ENCODE measurements around the gene SLC9A9.
"Not testable (repeated sequence)": the region's sequence is repeated elsewhere in the genome, so short reads cannot be mapped to it uniquely, and the experiment has no call there.

Gene SLC9A9

DNA sequence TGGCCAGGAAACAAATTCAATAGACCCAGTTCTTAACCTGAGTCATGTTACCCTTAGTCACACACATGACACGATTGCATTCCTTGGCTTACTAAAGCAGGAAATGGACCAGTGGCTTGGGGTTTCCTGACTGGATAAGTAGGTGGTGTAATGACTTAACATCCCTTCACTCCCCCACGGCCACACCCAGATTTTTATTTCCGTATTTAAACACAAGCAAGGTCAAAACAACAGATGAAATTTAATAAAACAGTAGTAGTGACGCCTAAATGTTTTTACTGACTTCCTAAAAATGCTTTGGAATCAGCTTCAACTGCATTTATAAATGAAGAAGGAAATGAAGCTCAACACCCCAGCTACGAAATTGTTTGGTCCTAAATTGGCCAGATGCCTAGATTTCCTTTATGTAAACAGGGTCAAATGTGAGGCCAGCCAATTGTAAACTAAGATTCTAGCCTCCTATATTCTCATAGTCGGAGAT, 404.4 kb downstream of the SLC9A9 start:
- Histone ChIP-seq H3K4me3 (ENCODE audit: low read length) (no peak overlapping the region), H3K27ac (ENCODE audit: low read depth, low read length) (no peak overlapping the region), H3K36me3 (ENCODE audit: control insufficient read depth, insufficient read depth, low read length) (no peaks in the 10 kb centered on the region), H3K27me3 (ENCODE audit: control insufficient read depth, insufficient read depth, low read length) (no peaks in the 10 kb centered on the region), H3K9ac (ENCODE audit: low read length) (no peak overlapping the region), H3K4me1 (ENCODE audit: control insufficient read depth, insufficient read depth, low read length) (no peaks in the 10 kb centered on the region)

DNA sequence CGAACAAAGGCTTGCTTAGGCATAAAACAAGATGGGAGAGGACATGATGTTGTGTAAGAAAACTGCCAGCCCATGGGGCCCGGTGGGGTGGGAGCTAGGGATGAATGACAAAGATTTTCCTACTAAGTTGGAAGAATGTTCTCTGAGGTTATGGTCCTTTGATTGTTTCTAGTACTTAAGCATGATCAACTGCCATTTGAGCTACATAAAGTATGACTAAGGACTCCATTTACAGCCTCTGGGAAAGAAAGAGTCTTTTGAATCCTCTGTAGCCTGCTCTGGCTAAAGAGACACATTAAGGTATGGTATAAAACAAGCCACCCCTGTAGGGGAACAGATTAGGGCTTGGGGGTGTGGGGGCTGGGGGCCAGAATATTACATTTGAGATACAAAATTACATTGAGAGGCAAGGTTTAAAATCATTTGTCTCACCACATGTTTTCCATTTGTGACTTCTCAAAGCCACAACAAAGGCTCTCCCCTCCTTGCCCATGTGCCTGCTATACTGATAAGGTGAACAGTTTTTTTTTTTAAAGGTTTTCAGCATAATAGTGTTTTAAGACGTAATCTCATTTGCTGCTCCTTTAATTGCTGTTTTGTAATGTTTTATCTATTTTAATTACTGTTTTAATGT, 405.3 kb downstream of the SLC9A9 start:
- Histone ChIP-seq H3K27me3 (ENCODE audit: control insufficient read depth, insufficient read depth, low read length) (no peaks in the 10 kb centered on the region), H3K4me3 (ENCODE audit: low read length) (no peak overlapping the region), H3K36me3 (ENCODE audit: control insufficient read depth, insufficient read depth, low read length) (no peaks in the 10 kb centered on the region), H3K4me1 (ENCODE audit: control insufficient read depth, insufficient read depth, low read length) (no peaks in the 10 kb centered on the region), H3K9ac (ENCODE audit: low read length) (no peak overlapping the region), H3K27ac (ENCODE audit: low read depth, low read length) (no peak overlapping the region)

DNA sequence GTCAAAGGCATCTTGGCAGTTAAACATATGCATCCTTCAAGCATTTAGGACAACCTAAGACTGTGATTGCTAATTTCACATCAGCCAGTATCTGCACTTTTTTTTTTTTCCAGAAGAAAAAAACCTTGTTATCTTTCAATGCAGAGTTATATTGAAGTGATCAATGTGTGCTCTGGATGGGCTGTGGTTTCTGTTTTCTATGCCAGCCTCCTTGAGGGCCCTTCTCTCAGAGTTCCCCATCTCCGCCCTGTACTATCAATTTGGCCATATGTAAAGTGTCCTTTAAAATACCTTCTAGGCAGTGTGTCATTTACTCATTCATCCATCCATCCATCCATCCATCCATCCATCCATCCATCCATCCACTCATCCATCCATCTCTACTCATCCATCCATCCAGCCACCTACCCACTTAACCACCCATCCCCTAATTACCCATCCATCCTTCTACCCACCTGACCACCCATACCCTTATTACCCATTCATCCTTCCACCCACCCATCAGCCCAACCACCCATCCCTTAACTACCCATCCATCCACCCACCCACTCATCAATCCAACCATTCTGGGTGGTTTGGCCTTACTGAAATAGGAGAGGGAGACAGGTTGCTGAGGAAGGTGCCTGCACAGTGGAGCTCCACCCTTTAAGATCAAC, 406.6 kb downstream of the SLC9A9 start:
- H3K4me1 ChIP-seq (ENCODE audit: control insufficient read depth, insufficient read depth, low read length): no peaks in the 10 kb centered on the region
- no peak overlapping the region for H3K27ac ChIP-seq (ENCODE audit: low read depth, low read length)

DNA sequence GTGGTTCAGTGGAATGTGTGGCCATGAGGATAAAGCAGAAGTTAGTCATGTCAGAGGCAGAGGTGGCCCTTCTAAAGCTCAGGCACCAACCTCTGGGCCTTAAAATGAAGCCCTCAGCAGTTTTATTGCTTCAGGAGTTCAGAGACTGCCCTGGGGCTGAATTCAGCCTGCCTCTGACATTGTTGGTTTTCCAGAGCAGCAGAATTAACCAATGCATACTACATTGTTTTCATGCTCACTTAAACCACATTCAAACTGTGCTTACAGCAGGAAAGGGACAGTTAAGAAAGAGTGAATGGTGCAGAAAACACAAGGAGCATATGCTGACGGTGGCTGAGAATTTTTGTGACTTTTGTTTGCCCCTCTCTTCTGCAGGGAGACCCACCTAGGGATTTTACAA, 408.5 kb downstream of the SLC9A9 start:
- Histone ChIP-seq H3K27ac (ENCODE audit: low read depth, low read length) (no peak overlapping the region), H3K4me3 (ENCODE audit: low read length) (no peak overlapping the region), H3K27me3 (ENCODE audit: control insufficient read depth, insufficient read depth, low read length) (no peaks in the 10 kb centered on the region), H3K9ac (ENCODE audit: low read length) (no peak overlapping the region), H3K36me3 (ENCODE audit: control insufficient read depth, insufficient read depth, low read length) (no peaks in the 10 kb centered on the region), H3K4me1 (ENCODE audit: control insufficient read depth, insufficient read depth, low read length) (no peaks in the 10 kb centered on the region)

More for the DNA sequence above, 406.6 kb downstream of the SLC9A9 start:
- H3K9ac ChIP-seq (ENCODE audit: low read length): no peak overlapping the region
- H3K36me3 ChIP-seq (ENCODE audit: control insufficient read depth, insufficient read depth, low read length): no peaks in the 10 kb centered on the region
- no peaks in the 10 kb centered on the region for H3K27me3 ChIP-seq (ENCODE audit: control insufficient read depth, insufficient read depth, low read length)
- no peak overlapping the region for H3K4me3 ChIP-seq (ENCODE audit: low read length)

DNA sequence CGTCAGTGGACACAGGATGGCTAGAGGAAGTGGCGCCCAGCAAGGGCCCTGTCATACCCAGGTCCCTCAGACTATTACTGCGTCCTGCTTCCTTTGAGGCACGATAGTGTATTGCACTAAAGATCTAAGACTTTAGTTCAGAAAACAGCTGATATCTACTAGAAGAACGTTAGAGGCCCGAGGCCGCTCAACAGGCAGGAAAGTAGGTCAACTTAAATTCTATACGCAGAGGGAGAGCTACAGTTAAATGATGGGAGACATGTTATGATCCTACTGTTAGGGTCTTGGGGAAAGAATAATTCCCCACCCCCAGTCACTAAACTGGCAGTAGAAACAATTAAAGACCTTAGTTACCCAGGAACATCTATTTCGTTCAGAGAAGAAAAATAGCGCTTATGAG, 410.9 kb downstream of the SLC9A9 start:
- Histone ChIP-seq H3K27ac (ENCODE audit: low read depth, low read length) (no peak overlapping the region), H3K27me3 (ENCODE audit: control insufficient read depth, insufficient read depth, low read length) (no peaks in the 10 kb centered on the region), H3K36me3 (ENCODE audit: control insufficient read depth, insufficient read depth, low read length) (no peaks in the 10 kb centered on the region), H3K4me1 (ENCODE audit: control insufficient read depth, insufficient read depth, low read length) (no peaks in the 10 kb centered on the region), H3K9ac (ENCODE audit: low read length) (no peak overlapping the region), H3K4me3 (ENCODE audit: low read length) (no peak overlapping the region)

DNA sequence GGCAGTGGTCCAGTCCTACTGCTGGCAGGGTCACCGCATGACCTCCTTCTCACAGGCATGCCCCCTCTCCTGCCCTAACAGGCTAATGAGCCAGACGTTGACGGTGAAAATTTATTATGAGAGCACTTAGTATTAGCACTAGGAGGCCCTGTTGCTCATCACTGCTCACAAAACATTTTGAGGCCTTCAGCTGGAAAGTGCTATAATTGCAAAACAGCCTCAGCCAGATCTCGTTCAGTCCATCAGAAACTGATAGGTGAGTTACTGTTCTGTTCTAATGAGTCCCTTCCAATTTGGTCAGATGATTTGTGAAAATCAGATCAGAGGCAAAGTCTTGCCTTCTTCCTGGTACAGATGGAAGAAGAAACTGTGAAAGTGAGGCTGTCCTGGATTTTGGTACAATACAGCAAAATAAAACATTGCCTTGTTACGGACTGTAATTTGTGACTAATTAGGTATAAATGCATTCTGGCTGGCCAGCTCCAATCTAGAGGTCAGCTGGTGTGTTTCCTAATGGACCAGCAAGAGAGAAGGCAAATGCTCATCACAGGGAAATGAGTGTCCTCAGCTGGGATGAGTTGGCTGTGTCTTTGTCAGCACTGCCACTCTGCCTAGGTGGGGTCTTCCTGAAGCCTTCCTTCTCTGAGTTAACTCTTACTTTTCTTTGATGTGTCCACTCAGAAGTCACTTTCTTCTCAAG, 411.9 kb downstream of the SLC9A9 start:
- Histone ChIP-seq H3K27me3 (ENCODE audit: control insufficient read depth, insufficient read depth, low read length) (no peaks in the 10 kb centered on the region), H3K9ac (ENCODE audit: low read length) (no peak overlapping the region), H3K27ac (ENCODE audit: low read depth, low read length) (no peak overlapping the region), H3K36me3 (ENCODE audit: control insufficient read depth, insufficient read depth, low read length) (no peaks in the 10 kb centered on the region), H3K4me1 (ENCODE audit: control insufficient read depth, insufficient read depth, low read length) (no peaks in the 10 kb centered on the region), H3K4me3 (ENCODE audit: low read length) (no peak overlapping the region)

DNA sequence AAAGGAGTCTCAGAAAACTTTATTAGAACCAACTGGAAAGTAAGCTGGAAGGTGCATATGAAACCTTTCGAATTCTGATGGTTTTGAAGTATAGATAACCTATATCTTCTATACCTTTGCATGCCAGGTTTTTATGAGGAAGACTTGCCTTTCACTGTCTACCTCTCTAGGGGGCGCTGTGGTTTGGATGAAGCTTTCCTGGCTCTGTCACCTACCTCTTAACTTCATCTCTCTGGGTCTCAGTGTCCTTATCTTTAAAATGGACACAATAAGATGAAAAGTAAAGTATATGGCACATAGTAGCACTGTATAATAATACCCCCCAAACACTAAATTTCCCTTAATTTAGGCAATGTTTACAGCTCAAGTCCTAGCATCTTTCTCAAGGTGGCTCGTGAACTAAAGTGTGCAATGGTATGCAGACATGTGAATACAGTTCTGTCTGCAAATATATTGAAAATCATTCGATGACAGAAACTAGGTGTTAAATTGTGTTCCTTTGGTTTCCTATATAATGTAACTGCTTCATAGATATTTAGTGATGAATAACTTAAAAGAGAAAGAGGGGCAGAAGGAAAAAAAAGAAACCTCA, 414.4 kb downstream of the SLC9A9 start:
- H3K4me1 ChIP-seq (ENCODE audit: control insufficient read depth, insufficient read depth, low read length): no peaks in the 10 kb centered on the region
- no peaks in the 10 kb centered on the region for H3K27me3 ChIP-seq (ENCODE audit: control insufficient read depth, insufficient read depth, low read length)

DNA sequence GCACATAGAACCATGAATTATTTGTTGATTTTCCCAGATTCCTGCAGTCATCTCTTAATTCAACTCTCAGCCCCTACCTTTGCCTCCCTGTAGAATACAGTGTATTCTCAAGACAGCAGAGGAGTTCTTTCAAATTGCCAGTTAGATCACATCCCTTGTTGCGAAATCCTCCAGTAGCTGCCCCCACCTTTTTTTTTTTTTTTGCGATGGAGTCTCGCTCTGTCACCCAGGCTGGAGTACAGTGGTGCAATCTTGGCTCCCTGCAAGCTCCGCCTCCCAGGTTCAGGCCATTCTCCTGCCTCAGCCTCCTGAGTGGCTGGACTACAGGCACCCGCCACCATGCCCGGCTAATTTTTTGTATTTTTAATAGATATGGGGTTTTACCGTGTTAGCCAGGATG, 417.0 kb downstream of the SLC9A9 start:
- not testable (repeated sequence) for H3K4me3 ChIP-seq (ENCODE audit: low read length); H3K4me1 ChIP-seq (ENCODE audit: control insufficient read depth, insufficient read depth, low read length); H3K27ac ChIP-seq (ENCODE audit: low read depth, low read length); H3K9ac ChIP-seq (ENCODE audit: low read length); H3K27me3 ChIP-seq (ENCODE audit: control insufficient read depth, insufficient read depth, low read length); H3K36me3 ChIP-seq (ENCODE audit: control insufficient read depth, insufficient read depth, low read length)

More for the DNA sequence above, 414.4 kb downstream of the SLC9A9 start:
- no peak overlapping the region for H3K4me3 ChIP-seq (ENCODE audit: low read length)
- no peaks in the 10 kb centered on the region for H3K36me3 ChIP-seq (ENCODE audit: control insufficient read depth, insufficient read depth, low read length)
- H3K9ac ChIP-seq (ENCODE audit: low read length): no peak overlapping the region
- no peak overlapping the region for H3K27ac ChIP-seq (ENCODE audit: low read depth, low read length)

DNA sequence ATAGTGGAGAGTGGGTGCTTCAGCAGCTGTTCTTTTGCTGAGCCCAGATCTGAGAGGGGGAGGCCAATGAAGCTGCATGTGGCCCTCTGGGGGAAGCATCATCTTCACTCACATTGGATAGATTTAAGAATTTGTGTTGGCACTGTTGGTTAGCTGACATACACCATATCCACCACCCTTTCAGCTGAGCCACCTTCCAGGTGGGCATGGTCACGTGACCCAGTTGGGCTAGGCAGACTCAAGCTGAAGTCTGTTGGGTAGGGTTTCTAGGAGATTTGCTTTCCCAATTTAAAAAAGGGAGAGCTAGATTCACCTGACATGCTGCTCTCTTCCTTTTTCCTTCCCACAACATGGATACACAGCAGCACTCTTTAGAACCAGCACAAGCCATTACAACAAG, 417.7 kb downstream of the SLC9A9 start:
- no peak overlapping the region for H3K9ac ChIP-seq (ENCODE audit: low read length)
- no peaks in the 10 kb centered on the region for H3K4me1 ChIP-seq (ENCODE audit: control insufficient read depth, insufficient read depth, low read length)
- H3K4me3 ChIP-seq (ENCODE audit: low read length): no peak overlapping the region
- H3K36me3 ChIP-seq (ENCODE audit: control insufficient read depth, insufficient read depth, low read length): no peaks in the 10 kb centered on the region
- H3K27me3 ChIP-seq (ENCODE audit: control insufficient read depth, insufficient read depth, low read length): no peaks in the 10 kb centered on the region
- no peak overlapping the region for H3K27ac ChIP-seq (ENCODE audit: low read depth, low read length)

DNA sequence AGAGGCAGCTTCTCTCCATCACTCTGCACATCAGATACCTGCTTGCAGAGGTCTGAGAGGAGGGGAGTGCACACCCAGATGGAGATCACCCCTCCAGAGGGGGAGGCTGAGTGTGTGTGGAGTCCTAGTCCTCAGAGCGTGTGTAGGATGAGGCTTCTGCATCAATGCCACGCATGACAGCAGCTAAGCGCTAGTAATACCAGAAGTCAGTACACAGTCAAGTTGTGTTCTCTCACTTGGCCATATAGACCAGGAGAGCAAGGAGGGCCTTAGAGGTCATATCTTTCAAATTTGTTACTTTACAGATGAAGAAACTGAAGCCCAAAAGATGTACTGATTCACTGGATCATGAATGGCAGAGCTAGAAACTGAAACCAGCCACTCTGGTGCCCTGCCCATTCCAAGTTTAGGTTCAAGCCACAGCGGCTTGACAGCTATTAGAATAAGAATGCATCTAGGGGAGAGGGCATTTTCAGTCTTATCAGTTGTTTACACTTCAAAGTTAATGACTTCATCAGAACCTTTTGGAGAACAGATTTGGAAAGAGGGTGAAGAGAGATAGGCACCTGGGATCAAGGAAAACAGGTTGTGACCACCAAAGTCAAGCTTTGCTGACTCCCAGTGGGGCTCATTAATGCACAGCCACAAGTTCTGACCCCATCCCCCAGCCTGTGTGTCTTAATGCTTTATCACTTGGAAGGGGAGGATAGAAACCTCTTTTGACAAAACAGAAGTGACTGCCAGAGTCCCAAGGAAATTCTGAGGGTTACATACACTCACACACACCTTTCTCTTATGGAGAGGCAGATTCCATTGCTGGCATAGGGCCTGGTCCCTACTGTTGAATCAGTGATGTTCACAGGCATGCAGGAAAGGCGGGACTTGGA, 418.4 kb downstream of the SLC9A9 start:
- Histone ChIP-seq H3K36me3 (ENCODE audit: control insufficient read depth, insufficient read depth, low read length) (no peaks in the 10 kb centered on the region), H3K27ac (ENCODE audit: low read depth, low read length) (no peak overlapping the region), H3K9ac (ENCODE audit: low read length) (no peak overlapping the region), H3K27me3 (ENCODE audit: control insufficient read depth, insufficient read depth, low read length) (no peaks in the 10 kb centered on the region), H3K4me1 (ENCODE audit: control insufficient read depth, insufficient read depth, low read length) (no peaks in the 10 kb centered on the region), H3K4me3 (ENCODE audit: low read length) (no peak overlapping the region)

DNA sequence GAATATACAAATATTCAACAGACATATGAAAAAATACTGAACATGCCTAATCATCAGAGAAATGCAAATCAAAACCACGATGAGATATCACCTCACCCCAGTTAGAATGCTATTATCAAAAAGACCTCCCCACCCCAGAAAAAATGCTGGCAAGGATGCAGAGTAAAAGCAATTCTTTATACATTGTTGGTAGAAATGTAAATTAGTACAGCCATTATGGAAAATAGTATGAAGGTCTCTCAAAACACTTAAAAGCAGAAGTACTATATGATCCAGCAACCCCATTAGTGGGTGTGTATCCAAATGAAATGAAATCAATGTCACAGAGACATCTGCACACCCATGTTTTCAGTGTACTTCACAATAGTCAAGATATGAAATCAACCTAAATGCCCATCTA, 420.0 kb downstream of the SLC9A9 start:
- no peak overlapping the region for H3K9ac ChIP-seq (ENCODE audit: low read length)
- no peak overlapping the region for H3K4me3 ChIP-seq (ENCODE audit: low read length)
- no peaks in the 10 kb centered on the region for H3K36me3 ChIP-seq (ENCODE audit: control insufficient read depth, insufficient read depth, low read length)
- no peaks in the 10 kb centered on the region for H3K4me1 ChIP-seq (ENCODE audit: control insufficient read depth, insufficient read depth, low read length)
- no peaks in the 10 kb centered on the region for H3K27me3 ChIP-seq (ENCODE audit: control insufficient read depth, insufficient read depth, low read length)
- H3K27ac ChIP-seq (ENCODE audit: low read depth, low read length): no peak overlapping the region

DNA sequence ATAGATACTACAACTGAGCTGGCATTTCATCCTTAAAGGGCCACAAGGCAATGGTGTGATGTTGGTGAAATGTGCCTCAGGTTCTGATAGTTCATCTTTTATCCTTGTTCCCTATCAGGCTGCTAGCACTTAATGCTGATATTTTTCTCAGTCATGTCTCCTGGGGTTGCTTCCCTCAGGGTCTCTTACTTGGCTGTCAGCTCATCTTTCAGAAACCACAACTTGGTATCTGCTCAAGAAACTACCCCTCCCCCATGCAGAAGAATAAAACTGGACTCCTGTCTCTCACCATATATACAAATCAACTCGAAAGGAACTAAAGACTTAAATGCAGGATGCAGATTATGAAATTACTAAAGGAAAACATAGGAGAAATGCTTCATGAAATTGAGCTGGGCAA, 420.6 kb downstream of the SLC9A9 start:
- Histone ChIP-seq H3K36me3 (ENCODE audit: control insufficient read depth, insufficient read depth, low read length) (no peaks in the 10 kb centered on the region), H3K27me3 (ENCODE audit: control insufficient read depth, insufficient read depth, low read length) (no peaks in the 10 kb centered on the region), H3K27ac (ENCODE audit: low read depth, low read length) (no peak overlapping the region), H3K9ac (ENCODE audit: low read length) (no peak overlapping the region), H3K4me1 (ENCODE audit: control insufficient read depth, insufficient read depth, low read length) (no peaks in the 10 kb centered on the region), H3K4me3 (ENCODE audit: low read length) (no peak overlapping the region)
